Astrocyte of the spinal cord (primary cell): Measurements from ENCODE around the gene SNX10.

Experiments used
- DNase-seq: peaks from one replicate; pipeline ENCODE4 v3.0.0; 2011; ENCODE audit warnings: low read depth, low spot score
- H3K4me3 ChIP-seq: 2 replicates; pipeline ENCODE4 v1.5.1; 2011; ENCODE audit warnings: low read depth, mild to moderate bottlenecking, low read length, moderate library complexity
- in situ Hi-C: cut with HindIII; loops from 2 replicates; pipeline ENCODE4 v1.10.0; 2017; ENCODE audit warnings: low sequenced_read_pairs
- TF ChIP-seq, protein P1 (sequence below): IDR thresholded peaks from 2 replicates; pipeline ENCODE4 v1.5.1; 2012; ENCODE audit warnings: low read depth, mild to moderate bottlenecking, low read length, inconsistent platforms

Gene SNX10

DNA sequence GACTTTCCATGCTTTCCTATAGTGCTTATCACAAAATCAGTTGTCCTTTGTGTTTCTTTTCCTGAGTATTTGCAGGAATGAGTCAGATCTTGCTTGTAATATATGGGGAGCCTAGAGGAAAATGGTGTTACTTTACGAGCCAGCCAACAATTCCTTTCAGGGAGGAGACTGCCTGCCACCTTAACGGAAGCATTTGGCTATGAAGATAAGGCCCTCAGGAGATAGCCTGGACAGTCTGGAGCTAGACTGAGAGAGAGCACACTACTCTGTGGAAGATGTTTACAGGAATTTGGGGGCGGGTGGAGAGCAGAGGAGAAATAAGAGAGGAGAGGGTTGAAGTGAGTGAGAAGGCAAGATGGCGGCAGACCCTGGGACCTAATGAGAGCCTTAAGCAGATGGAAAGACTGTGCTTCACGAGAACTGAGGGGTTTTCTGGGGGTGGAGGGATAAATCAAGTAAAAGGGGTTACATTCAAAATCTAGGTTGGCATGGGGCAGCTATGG is 126.3 kb downstream of the SNX10 start:
- in situ Hi-C loops, result no loop called here
- TF ChIP-seq, protein P1, sequence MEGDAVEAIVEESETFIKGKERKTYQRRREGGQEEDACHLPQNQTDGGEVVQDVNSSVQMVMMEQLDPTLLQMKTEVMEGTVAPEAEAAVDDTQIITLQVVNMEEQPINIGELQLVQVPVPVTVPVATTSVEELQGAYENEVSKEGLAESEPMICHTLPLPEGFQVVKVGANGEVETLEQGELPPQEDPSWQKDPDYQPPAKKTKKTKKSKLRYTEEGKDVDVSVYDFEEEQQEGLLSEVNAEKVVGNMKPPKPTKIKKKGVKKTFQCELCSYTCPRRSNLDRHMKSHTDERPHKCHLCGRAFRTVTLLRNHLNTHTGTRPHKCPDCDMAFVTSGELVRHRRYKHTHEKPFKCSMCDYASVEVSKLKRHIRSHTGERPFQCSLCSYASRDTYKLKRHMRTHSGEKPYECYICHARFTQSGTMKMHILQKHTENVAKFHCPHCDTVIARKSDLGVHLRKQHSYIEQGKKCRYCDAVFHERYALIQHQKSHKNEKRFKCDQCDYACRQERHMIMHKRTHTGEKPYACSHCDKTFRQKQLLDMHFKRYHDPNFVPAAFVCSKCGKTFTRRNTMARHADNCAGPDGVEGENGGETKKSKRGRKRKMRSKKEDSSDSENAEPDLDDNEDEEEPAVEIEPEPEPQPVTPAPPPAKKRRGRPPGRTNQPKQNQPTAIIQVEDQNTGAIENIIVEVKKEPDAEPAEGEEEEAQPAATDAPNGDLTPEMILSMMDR, result no peak
- no peak for DNase-seq
- no peak overlapping the region for H3K4me3 ChIP-seq

DNA sequence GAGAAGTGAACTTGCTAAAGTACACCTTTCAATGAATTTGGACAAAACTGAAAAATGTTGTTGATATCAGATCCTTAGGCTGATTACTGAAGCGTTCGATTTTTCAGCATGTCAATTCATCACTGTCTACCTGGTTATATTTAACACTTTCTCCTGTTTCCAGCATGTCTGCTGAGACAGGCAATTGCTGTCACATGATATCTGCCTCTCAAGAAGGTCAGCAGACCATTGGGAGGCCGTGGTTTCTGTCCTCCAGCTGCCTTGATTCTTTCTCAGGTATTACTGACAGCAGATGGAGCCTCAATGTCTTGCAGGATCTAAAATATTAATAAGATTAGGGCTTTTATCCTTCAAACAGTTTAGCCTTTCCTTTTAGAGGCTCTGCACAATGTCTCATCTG is 127.5 kb downstream of the SNX10 start:
- H3K4me3 ChIP-seq, result no peak overlapping the region
- TF ChIP-seq, protein P1, result no peak
- no peak for DNase-seq
- in situ Hi-C loops, result no loop called here

- H3K4me3 ChIP-seq, result no peak overlapping the region
- DNase-seq, result no peak
- TF ChIP-seq, protein P1, result no peak
- in situ Hi-C loops, result no loop called here
Measured at GRCh38 chr7:26420422-26421019, 128.9 kb downstream of the SNX10 start.

DNA sequence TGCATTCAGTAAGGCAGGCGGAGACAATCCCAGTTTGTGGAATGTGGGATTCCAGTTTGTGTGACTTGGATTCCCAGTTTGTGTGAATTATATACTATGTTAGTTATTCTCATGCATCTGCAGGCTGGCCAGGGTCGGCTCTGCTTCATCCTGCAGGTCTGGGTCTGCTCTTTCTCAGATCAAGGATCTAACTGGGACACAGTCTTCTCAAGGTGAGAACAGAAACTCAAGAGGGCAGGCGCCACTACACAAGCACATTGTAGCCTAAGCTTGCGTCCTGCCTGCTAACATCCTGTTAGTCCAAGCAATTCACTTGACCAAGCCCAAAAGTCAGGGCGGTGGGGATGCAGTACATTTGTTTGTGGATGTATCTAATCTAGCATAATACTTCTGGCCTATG is 131.1 kb downstream of the SNX10 start:
- H3K4me3 ChIP-seq, result no peak overlapping the region
- in situ Hi-C loops, result no loop called here
- DNase-seq, result no peak
- TF ChIP-seq, protein P1, result no peak

DNA sequence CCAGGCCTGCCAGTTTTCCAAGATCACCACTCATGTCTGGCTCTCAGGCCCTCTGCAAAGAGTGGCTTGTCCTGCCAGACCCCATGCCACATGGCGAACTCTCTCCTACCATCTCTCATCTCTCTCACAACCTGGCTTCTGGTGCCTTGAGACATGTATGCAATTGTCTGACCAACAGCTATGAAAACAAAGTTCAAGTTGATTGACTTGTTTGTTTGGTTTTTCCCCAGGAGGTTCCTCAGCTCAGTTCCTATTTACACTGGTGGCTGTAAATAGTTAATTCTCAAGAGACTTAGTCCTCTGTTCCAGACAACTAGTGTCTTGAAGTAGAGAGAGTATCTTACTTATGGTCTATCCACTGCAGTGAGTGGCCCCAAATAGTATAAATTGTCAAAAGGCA is 131.8 kb downstream of the SNX10 start:
- TF ChIP-seq, protein P1, result no peak
- H3K4me3 ChIP-seq, result no peak overlapping the region
- in situ Hi-C loops, result no loop called here
- no peak for DNase-seq
